ENCODE measurements around the gene WAC.

WAC gene

DNA sequence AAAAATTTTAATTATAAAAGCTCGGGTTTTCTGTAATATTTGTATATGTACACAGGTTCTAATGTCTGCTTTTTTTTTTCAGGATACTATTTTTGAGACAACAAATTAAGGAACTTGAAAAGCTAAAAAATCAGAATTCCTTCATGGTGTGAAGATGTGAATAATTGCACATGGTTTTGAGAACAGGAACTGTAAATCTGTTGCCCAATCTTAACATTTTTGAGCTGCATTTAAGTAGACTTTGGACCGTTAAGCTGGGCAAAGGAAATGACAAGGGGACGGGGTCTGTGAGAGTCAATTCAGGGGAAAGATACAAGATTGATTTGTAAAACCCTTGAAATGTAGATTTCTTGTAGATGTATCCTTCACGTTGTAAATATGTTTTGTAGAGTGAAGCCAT is 86.5 kb downstream of the WAC start:
- TF ChIP-seq, protein P1, sequence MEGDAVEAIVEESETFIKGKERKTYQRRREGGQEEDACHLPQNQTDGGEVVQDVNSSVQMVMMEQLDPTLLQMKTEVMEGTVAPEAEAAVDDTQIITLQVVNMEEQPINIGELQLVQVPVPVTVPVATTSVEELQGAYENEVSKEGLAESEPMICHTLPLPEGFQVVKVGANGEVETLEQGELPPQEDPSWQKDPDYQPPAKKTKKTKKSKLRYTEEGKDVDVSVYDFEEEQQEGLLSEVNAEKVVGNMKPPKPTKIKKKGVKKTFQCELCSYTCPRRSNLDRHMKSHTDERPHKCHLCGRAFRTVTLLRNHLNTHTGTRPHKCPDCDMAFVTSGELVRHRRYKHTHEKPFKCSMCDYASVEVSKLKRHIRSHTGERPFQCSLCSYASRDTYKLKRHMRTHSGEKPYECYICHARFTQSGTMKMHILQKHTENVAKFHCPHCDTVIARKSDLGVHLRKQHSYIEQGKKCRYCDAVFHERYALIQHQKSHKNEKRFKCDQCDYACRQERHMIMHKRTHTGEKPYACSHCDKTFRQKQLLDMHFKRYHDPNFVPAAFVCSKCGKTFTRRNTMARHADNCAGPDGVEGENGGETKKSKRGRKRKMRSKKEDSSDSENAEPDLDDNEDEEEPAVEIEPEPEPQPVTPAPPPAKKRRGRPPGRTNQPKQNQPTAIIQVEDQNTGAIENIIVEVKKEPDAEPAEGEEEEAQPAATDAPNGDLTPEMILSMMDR (IDR thresholded peaks at IDR 0.05; ENCODE audit: insufficient read depth, low read length, missing control alignments): no peak
- H3K4me3 ChIP-seq (ENCODE audit: low read depth, low read length): no peak overlapping the region
- ChIA-PET CTCF (interaction anchor here (1.1 to 1.4 kb wide), 3 partner anchors 9 to 685 kb away, joined by 3 to 14 read pairs (median 4); no protein-coding TSS in a partner anchor), POLR2A (no interaction called here)
- no peak for DNase-seq (ENCODE audit: low read depth, low spot score)

- POLR2A ChIA-PET: no interaction called here
- no peak for DNase-seq (ENCODE audit: low read depth, low spot score)
- CTCF ChIA-PET: interaction anchor here (1.1 to 1.4 kb wide), 2 partner anchors 8 to 10 kb away, joined by 3 to 14 read pairs; no protein-coding TSS in a partner anchor
- TF ChIP-seq, protein P1 (IDR thresholded peaks at IDR 0.05; ENCODE audit: insufficient read depth, low read length, missing control alignments): no peak
- H3K4me3 ChIP-seq (ENCODE audit: low read depth, low read length): no peak overlapping the region
Observed at GRCh38 chr10:28620251-28620650, 87.3 kb downstream of the WAC start.

DNA sequence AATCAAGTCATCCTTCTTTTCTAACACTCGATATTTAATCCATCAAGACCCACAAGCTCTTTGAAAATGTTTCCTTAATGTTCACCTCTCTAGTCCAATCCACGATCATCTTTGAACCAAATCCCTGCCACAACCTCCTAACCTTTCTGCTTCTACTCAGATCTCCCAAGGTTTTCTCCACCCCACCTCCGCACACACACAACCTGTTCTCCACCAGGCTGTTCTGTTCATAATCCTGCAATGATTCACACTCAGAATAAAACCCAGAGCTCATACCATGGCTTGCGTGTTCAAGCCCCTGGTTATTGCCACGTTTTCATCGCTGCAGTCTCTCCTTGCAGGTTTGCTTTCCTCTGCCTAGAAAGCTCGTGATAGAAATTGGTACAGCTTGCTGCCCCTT is 90.6 kb downstream of the WAC start:
- TF ChIP-seq, protein P1 (IDR thresholded peaks at IDR 0.05; ENCODE audit: insufficient read depth, low read length, missing control alignments): no peak
- no peak overlapping the region for H3K4me3 ChIP-seq (ENCODE audit: low read depth, low read length)
- DNase-seq (ENCODE audit: low read depth, low spot score): no peak
- CTCF ChIA-PET: interaction anchor here (0.8 to 1.4 kb wide), 2 partner anchors 679 to 826 kb away, joined by 3 read pairs; no protein-coding TSS in a partner anchor
- POLR2A ChIA-PET: no interaction called here

DNA sequence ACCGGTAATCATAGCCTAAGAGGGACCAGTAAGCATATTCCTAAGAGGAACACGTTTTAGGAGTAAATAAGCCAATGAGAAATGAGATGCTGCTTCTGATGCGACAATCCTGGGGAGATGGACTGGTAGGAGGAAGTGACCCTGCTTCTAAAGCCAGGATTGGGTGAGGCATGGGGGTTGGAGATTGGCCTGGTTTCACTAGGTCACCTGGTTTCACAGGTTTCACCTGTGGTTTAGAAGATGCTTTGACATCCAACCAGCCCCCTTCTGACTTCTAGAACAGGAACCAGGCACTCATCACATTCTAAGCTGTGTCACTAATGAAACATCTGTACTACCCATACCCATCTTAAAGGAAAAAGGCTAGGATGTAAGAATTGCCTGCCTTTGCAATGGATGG is 91.4 kb downstream of the WAC start:
- POLR2A ChIA-PET: no interaction called here
- CTCF ChIA-PET: interaction anchor here (1.0 to 5.6 kb wide), 3 partner anchors 678 to 734 kb away, joined by 3 to 49 read pairs (median 3); no protein-coding TSS in a partner anchor

GRCh38 chr10:28627102-28627501 is 94.2 kb downstream of the WAC start:
- peak; percentile 14 for DNase-seq (ENCODE audit: low read depth, low spot score)
- no peak overlapping the region for H3K4me3 ChIP-seq (ENCODE audit: low read depth, low read length)
- TF ChIP-seq, protein P1 (IDR thresholded peaks at IDR 0.05; ENCODE audit: insufficient read depth, low read length, missing control alignments): no peak
- ChIA-PET CTCF (interaction anchor here (1.0 to 5.6 kb wide), 6 partner anchors 11 to 869 kb away, joined by 3 to 49 read pairs (median 15); no protein-coding TSS in a partner anchor), POLR2A (interaction anchor here (0.7 to 1.1 kb wide), 2 partner anchors 95 to 846 kb away, joined by 3 read pairs; no protein-coding TSS in a partner anchor)

More for the DNA sequence above, 91.4 kb downstream of the WAC start:
- TF ChIP-seq, protein P1 (IDR thresholded peaks at IDR 0.05; ENCODE audit: insufficient read depth, low read length, missing control alignments): no peak
- DNase-seq (ENCODE audit: low read depth, low spot score): no peak
- no peak overlapping the region for H3K4me3 ChIP-seq (ENCODE audit: low read depth, low read length)

- DNase-seq (ENCODE audit: low read depth, low spot score): peak; percentile 19
- TF ChIP-seq, protein P1 (IDR thresholded peaks at IDR 0.05; ENCODE audit: insufficient read depth, low read length, missing control alignments): peak; percentile 91
- POLR2A ChIA-PET: interaction anchor here (1.1 kb wide), 1 partner anchor 96 kb away, joined by 3 read pairs; no protein-coding TSS in a partner anchor
- CTCF ChIA-PET: interaction anchor here (0.5 to 5.6 kb wide), 34 partner anchors 9 to 869 kb away, joined by 3 to 49 read pairs (median 3); no protein-coding TSS in a partner anchor
- no peak overlapping the region for H3K4me3 ChIP-seq (ENCODE audit: low read depth, low read length)
Observed at GRCh38 chr10:28628184-28628893, 95.4 kb downstream of the WAC start.

All from AG04449 (cell line).